GM21515 (cell line): ENCODE results near the gene PDXK.
"Not testable (repeated sequence)": the region's sequence is repeated elsewhere in the genome, so short reads cannot be mapped to it uniquely, and the experiment has no call there.

Experiments
- ATAC-seq: cut with Tn5 transposase; IDR thresholded peaks from one replicate; pipeline ENCODE4 v1.9.1; 2021; ENCODE audit not compliant: unreplicated experiment

Gene PDXK

GRCh38 chr21:43718872-43719747 is at the start of gene PDXK:
Gene PDXK, plus strand, starts transcription at chr21:43719129. Its CDS starts 166 bp downstream, at chr21:43719295.
- ATAC-seq, result peak; percentile 65

- ATAC-seq, result no peak
Measured at GRCh38 chr21:43669828-43670605, 48.9 kb upstream of the PDXK start.

- ATAC-seq, result no peak
Measured at GRCh38 chr21:43675871-43676270, 43.1 kb upstream of the PDXK start.

GRCh38 chr21:43676391-43676790 is 42.5 kb upstream of the PDXK start:
- no peak for ATAC-seq

- ATAC-seq, result no peak
Measured at GRCh38 chr21:43679951-43680350, 39.0 kb upstream of the PDXK start.

GRCh38 chr21:43680421-43680820 is 38.5 kb upstream of the PDXK start:
- not testable (repeated sequence) for ATAC-seq

GRCh38 chr21:43681650-43682049 is 37.3 kb upstream of the PDXK start:
- ATAC-seq, result no peak

- no peak for ATAC-seq
Measured at GRCh38 chr21:43684424-43684823, 34.5 kb upstream of the PDXK start.

- no peak for ATAC-seq
Measured at GRCh38 chr21:43686811-43687565, 31.9 kb upstream of the PDXK start.

- no peak for ATAC-seq
Measured at GRCh38 chr21:43687566-43688399, 31.1 kb upstream of the PDXK start.

- no peak for ATAC-seq
Measured at GRCh38 chr21:43688906-43689305, 30.0 kb upstream of the PDXK start.

GRCh38 chr21:43689556-43690337 is 29.2 kb upstream of the PDXK start:
- no peak for ATAC-seq

- no peak for ATAC-seq
Measured at GRCh38 chr21:43690346-43690745, 28.6 kb upstream of the PDXK start.

- ATAC-seq, result no peak
Measured at GRCh38 chr21:43691086-43691795, 27.7 kb upstream of the PDXK start.

- ATAC-seq, result no peak
Measured at GRCh38 chr21:43691801-43692200, 27.1 kb upstream of the PDXK start.

- no peak for ATAC-seq
Measured at GRCh38 chr21:43692949-43693348, 26.0 kb upstream of the PDXK start.

GRCh38 chr21:43693981-43694380 is 24.9 kb upstream of the PDXK start:
- ATAC-seq, result no peak

GRCh38 chr21:43694437-43695079 is 24.4 kb upstream of the PDXK start:
- no peak for ATAC-seq

- no peak for ATAC-seq
Measured at GRCh38 chr21:43696214-43696613, 22.7 kb upstream of the PDXK start.
